Measurements from ENCODE around the gene BAX. TPM values are rescaled to one million over a fixed set of nuclear protein-coding genes. Genes with fewer than 3 reads are reported as not detected.
A peak's percentile ranks its signal among the peaks of the same experiment; 100 is the strongest.

Gene BAX
- total and polyA plus RNA-seq, 9 of the 15 experiments (the other 6 are each of a cell fraction or from before 2014, with no cell fraction given): 3.2 to 95.4 (median 44.5) TPM

DNA sequence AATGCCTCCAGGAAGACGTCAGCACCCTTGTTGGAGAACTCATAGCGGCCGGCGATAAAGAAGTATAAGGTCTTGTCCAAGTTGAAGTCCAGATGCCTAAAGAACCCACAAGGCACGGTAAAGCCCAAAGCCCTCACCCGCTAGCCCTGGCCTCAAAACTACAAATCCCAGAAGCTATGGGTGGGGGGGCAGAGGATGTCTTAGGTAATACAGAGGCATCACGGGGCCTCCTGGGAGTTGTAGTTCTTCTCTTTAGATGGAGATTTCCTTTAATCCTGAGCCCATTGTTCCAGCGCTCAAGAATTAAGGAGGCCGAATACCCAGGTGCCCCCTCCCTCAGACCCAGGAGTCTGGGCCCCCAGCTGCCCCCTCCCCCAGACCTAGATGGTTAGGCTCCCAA is 27.6 kb downstream of the BAX start (continued):
- TF ChIP-seq, protein P1, sequence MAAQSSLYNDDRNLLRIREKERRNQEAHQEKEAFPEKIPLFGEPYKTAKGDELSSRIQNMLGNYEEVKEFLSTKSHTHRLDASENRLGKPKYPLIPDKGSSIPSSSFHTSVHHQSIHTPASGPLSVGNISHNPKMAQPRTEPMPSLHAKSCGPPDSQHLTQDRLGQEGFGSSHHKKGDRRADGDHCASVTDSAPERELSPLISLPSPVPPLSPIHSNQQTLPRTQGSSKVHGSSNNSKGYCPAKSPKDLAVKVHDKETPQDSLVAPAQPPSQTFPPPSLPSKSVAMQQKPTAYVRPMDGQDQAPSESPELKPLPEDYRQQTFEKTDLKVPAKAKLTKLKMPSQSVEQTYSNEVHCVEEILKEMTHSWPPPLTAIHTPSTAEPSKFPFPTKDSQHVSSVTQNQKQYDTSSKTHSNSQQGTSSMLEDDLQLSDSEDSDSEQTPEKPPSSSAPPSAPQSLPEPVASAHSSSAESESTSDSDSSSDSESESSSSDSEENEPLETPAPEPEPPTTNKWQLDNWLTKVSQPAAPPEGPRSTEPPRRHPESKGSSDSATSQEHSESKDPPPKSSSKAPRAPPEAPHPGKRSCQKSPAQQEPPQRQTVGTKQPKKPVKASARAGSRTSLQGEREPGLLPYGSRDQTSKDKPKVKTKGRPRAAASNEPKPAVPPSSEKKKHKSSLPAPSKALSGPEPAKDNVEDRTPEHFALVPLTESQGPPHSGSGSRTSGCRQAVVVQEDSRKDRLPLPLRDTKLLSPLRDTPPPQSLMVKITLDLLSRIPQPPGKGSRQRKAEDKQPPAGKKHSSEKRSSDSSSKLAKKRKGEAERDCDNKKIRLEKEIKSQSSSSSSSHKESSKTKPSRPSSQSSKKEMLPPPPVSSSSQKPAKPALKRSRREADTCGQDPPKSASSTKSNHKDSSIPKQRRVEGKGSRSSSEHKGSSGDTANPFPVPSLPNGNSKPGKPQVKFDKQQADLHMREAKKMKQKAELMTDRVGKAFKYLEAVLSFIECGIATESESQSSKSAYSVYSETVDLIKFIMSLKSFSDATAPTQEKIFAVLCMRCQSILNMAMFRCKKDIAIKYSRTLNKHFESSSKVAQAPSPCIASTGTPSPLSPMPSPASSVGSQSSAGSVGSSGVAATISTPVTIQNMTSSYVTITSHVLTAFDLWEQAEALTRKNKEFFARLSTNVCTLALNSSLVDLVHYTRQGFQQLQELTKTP (IDR thresholded peaks at IDR 0.05; ENCODE audit: low read depth in 1 of 2, partially characterized antibody in 2 of 2): peak in 1 of 2 experiments; percentile 89
- TF ChIP-seq, protein P2, sequence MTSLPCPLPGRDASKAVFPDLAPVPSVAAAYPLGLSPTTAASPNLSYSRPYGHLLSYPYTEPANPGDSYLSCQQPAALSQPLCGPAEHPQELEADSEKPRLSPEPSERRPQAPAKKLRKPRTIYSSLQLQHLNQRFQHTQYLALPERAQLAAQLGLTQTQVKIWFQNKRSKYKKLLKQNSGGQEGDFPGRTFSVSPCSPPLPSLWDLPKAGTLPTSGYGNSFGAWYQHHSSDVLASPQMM (CRISPR knock-in tag; IDR thresholded peaks at IDR 0.05): no peak
- TF ChIP-seq, protein P3, sequence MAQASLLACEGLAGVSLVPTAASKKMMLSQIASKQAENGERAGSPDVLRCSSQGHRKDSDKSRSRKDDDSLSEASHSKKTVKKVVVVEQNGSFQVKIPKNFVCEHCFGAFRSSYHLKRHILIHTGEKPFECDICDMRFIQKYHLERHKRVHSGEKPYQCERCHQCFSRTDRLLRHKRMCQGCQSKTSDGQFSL (CRISPR knock-in tag; IDR thresholded peaks at IDR 0.05): no peak
- TF ChIP-seq, protein P3 (tag; IDR thresholded peaks at IDR 0.05): no peak
- TF ChIP-seq ZNF143 (CRISPR knock-in tag; IDR thresholded peaks at IDR 0.05): peak; percentile 67
- TF ChIP-seq PRPF4 (IDR thresholded peaks at IDR 0.05; ENCODE audit: insufficient read depth, low read depth, low read length, poor library complexity, severe bottlenecking): no peak
- peak; percentile 78 for TF ChIP-seq HCFC1 (IDR thresholded peaks at IDR 0.05; ENCODE audit: low read depth, low read length)
- no peak for TF ChIP-seq RBM25 (IDR thresholded peaks at IDR 0.05; ENCODE audit: low read depth, low read length, severe bottlenecking)
